Hepatocyte (in vitro differentiated cells): ENCODE measurements around the gene VPS8.

Experiments
- CTCF ChIP-seq: fragments of 200-600 bp; sonication (generic); IDR thresholded peaks from 2 replicates; pipeline ENCODE4 v1.5.1; 2016; ENCODE audit warnings: antibody characterized with exemption, mild to moderate bottlenecking; ENCODE audit not compliant: poor library complexity
- EZH2 ChIP-seq: fragments of 200-600 bp; sonication (generic); IDR thresholded peaks from 2 replicates; pipeline ENCODE4 v1.6.1; 2016; ENCODE audit warnings: antibody characterized with exemption, mild to moderate bottlenecking, borderline replicate concordance
- EZH2phosphoT487 ChIP-seq: fragments of 200-600 bp; sonication (generic); IDR thresholded peaks from one replicate; pipeline ENCODE4 v1.6.1; 2018; ENCODE audit warnings: antibody characterized with exemption, mild to moderate bottlenecking, low read depth, moderate library complexity; ENCODE audit not compliant: unreplicated experiment, severe bottlenecking

- TF ChIP-seq CTCF: no peak
- no peak for TF ChIP-seq EZH2
- TF ChIP-seq EZH2phosphoT487: no peak
Observed at GRCh38 chr3:185051801-185052200, 239.8 kb downstream of the VPS8 start.
